Camera-type eye (tissue), 1 donor: ENCODE results near the gene CANT1. TPM values are rescaled to one million over a fixed set of nuclear protein-coding genes. Genes with fewer than 3 reads are reported as not detected.

Experiments
- total RNA-seq: library from RNA; depleted of rRNA; stranded (reverse); fragments of >200 nt; gene quantifications from one replicate; pipeline ENCODE4 v1.2.3, GENCODE V29; 2014

CANT1 gene
- 27.5 TPM for total RNA-seq

GRCh38 chr17:79009397-79010303 lies at the start of gene CANT1:
Gene CANT1, minus strand, starts transcription at chr17:79009764. Its CDS starts 12,142 bp downstream, at chr17:78997622.

GRCh38 chr17:79023886-79024771 lies 14.6 kb upstream of the CANT1 start, which contains the start of gene C1QTNF1:
Gene C1QTNF1, plus strand, starts transcription at chr17:79024169. Its CDS starts 19,800 bp downstream, at chr17:79043969.

GRCh38 chr17:78979780-78980623 lies 29.6 kb downstream of the CANT1 start, which contains the start of gene LGALS3BP:
Gene LGALS3BP, minus strand, starts transcription at chr17:78979923. Its CDS starts 2,732 bp downstream, at chr17:78977191.

Other genes with a start within 250 kb of the CANT1 start
- 86.8 TPM for gene CYTH1, start 227.5 kb downstream of the CANT1 start, total RNA-seq
- gene USP36, start 168.9 kb downstream of the CANT1 start, total RNA-seq: 60.9 TPM
- gene CEP295NL, start 106.6 kb downstream of the CANT1 start, total RNA-seq: 11.7 TPM
- 119 TPM for gene TIMP2, start 84.4 kb downstream of the CANT1 start, total RNA-seq
- 129 TPM for gene LGALS3BP, start 29.8 kb downstream of the CANT1 start, total RNA-seq
- 16.8 TPM for gene C1QTNF1, start 14.4 kb upstream of the CANT1 start, total RNA-seq
- gene ENGASE, start 65.1 kb upstream of the CANT1 start, total RNA-seq: 33.9 TPM